Fibroblast of lung (primary cell): ENCODE results near the gene NABP1. TPM values are rescaled to one million over a fixed set of nuclear protein-coding genes. Genes with fewer than 3 reads are reported as not detected.

Experiments
- DNase-seq, 2 donors: peaks; one replicate each; pipeline versions ENCODE4 v3.0.0 to v3.0.0-alpha.2; 2010; ENCODE audit warnings: low read depth in 2 of 2
- H2AFZ ChIP-seq: 2 replicates; pipeline ENCODE4 v1.5.1; 2012; ENCODE audit warnings: low read length, control low read depth, inconsistent platforms
- H3K27ac ChIP-seq: 2 replicates; pipeline ENCODE4 v1.5.1; 2011; ENCODE audit warnings: low read length, control low read depth; ENCODE audit not compliant: insufficient read depth
- H3K27me3 ChIP-seq: 2 replicates; pipeline ENCODE4 v1.5.1; 2011; ENCODE audit warnings: mild to moderate bottlenecking, low read length; ENCODE audit not compliant: control insufficient read depth, insufficient read depth
- H3K36me3 ChIP-seq: 2 replicates; pipeline ENCODE4 v1.5.1; 2011; ENCODE audit warnings: low read length; ENCODE audit not compliant: control insufficient read depth, insufficient read depth
- H3K4me1 ChIP-seq: 2 replicates; pipeline ENCODE4 v1.5.1; 2011; ENCODE audit warnings: low read length; ENCODE audit not compliant: control insufficient read depth, insufficient read depth; ENCODE audit errors: extremely low read depth
- H3K4me2 ChIP-seq: 2 replicates; pipeline ENCODE4 v1.5.1; 2011; ENCODE audit warnings: low read length, control low read depth; ENCODE audit not compliant: insufficient read depth; ENCODE audit errors: extremely low read depth
- H3K4me3 ChIP-seq, 4 experiments: fragments of 200-600 bp in 1 of 4; sonication (generic) in 1 of 4; replicated peaks in 1 of 4; 2 replicates each; pipeline ENCODE4 v1.5.1; 2011 to 2016; ENCODE audit warnings: low read length in 4 of 4, low read depth in 3 of 4, mild to moderate bottlenecking in 3 of 4, control low read depth in 2 of 4, inconsistent platforms in 1 of 4, mixed read lengths in 1 of 4; ENCODE audit not compliant: insufficient read depth in 1 of 4; ENCODE audit errors: control extremely low read depth in 1 of 4
- H3K79me2 ChIP-seq: 2 replicates; pipeline ENCODE4 v1.5.1; 2012; ENCODE audit warnings: mild to moderate bottlenecking, low read length, inconsistent platforms; ENCODE audit not compliant: control insufficient read depth, insufficient read depth
- H3K9ac ChIP-seq: 2 replicates; pipeline ENCODE4 v1.5.1; 2011; ENCODE audit warnings: mild to moderate bottlenecking, low read length, control low read depth; ENCODE audit not compliant: insufficient read depth
- H3K9me3 ChIP-seq: 2 replicates; pipeline ENCODE4 v1.5.1; 2012; ENCODE audit warnings: low read depth, low read length; ENCODE audit not compliant: control insufficient read depth, insufficient read depth
- H4K20me1 ChIP-seq: 2 replicates; pipeline ENCODE4 v1.5.1; 2011; ENCODE audit warnings: low read length; ENCODE audit not compliant: control insufficient read depth, insufficient read depth; ENCODE audit errors: extremely low read depth
- EZH2 ChIP-seq: IDR thresholded peaks from 2 replicates; pipeline ENCODE4 v1.5.1; 2012; ENCODE audit warnings: low read length, control low read depth, mild to moderate bottlenecking; ENCODE audit errors: missing control alignments
- polyA plus RNA-seq, 2 donors: library from polyadenylated mRNA; depleted of rRNA in 1 of 2; stranded (reverse) in 1 of 2; unstranded in 1 of 2; fragments of >200 nt; gene quantifications; 2 replicates each; pipeline ENCODE4 v1.2.1, GENCODE V29; 2011 to 2012; ENCODE audit warnings: missing spikeins in 1 of 2
- total RNA-seq: library from RNA; depleted of rRNA; stranded (reverse); fragments of >200 nt; gene quantifications from 2 replicates; pipeline ENCODE4 v1.2.1, GENCODE V29; 2014
- TF ChIP-seq, protein P1 (sequence below), 2 donors: IDR thresholded peaks in 1 of 2; conservative IDR thresholded peaks in 1 of 2; 1 replicate in 1 of 2; 2 replicates in 1 of 2; pipeline ENCODE4 v1.5.1; 2011 to 2012; ENCODE audit warnings: low read length in 2 of 2, control low read depth in 1 of 2, inconsistent platforms in 1 of 2, low read depth in 1 of 2, mild to moderate bottlenecking in 1 of 2

NABP1 gene
- total and polyA plus RNA-seq, 2 donors (not counting 1 experiment from before 2014, with no cell fraction given), result 117 to 123 TPM

DNA sequence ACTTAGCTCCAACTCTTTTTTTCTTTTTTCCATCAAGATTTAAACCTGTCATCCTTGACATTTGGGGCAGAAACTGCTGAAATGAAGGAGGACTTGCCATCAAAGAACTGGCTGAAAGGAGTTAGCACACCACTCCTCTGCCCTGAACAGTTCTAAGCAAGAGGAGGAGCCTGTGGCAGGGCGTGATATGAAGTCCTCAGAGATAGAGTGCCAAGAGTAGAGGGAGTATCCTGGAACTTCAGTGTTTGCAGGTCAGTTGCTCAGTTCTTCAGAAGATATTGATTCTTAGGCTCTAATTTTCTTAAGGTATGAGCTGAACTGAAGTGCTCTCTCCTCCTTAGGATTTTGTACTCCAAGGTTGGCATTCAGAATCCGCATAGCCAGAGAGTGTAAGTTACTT lies 15.2 kb downstream of the NABP1 start:
- TF ChIP-seq, protein P1, sequence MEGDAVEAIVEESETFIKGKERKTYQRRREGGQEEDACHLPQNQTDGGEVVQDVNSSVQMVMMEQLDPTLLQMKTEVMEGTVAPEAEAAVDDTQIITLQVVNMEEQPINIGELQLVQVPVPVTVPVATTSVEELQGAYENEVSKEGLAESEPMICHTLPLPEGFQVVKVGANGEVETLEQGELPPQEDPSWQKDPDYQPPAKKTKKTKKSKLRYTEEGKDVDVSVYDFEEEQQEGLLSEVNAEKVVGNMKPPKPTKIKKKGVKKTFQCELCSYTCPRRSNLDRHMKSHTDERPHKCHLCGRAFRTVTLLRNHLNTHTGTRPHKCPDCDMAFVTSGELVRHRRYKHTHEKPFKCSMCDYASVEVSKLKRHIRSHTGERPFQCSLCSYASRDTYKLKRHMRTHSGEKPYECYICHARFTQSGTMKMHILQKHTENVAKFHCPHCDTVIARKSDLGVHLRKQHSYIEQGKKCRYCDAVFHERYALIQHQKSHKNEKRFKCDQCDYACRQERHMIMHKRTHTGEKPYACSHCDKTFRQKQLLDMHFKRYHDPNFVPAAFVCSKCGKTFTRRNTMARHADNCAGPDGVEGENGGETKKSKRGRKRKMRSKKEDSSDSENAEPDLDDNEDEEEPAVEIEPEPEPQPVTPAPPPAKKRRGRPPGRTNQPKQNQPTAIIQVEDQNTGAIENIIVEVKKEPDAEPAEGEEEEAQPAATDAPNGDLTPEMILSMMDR (conservative IDR thresholded peaks at IDR 0.05 in 1 of 2, IDR thresholded peaks at IDR 0.05 in 1 of 2; ENCODE audit: low read depth in 1 of 2, low read length in 2 of 2), result no peak
- no peak for TF ChIP-seq EZH2
- H3K27me3 ChIP-seq, result no peaks in the 10 kb centered on the region
- peaks cover 18% of the 10 kb centered on the region for H3K4me1 ChIP-seq
- no peak for DNase-seq
- no peak overlapping the region for H3K4me3 ChIP-seq
- H3K79me2 ChIP-seq, result no peaks in the 10 kb centered on the region
- no peaks in the 10 kb centered on the region for H4K20me1 ChIP-seq
- no peak overlapping the region for H3K27ac ChIP-seq
- H3K4me2 ChIP-seq, result no peak overlapping the region
- H3K36me3 ChIP-seq, result peaks cover 2% of the 10 kb centered on the region
- H3K9ac ChIP-seq, result no peak overlapping the region
- no peak overlapping the region for H2AFZ ChIP-seq
- no peaks in the 10 kb centered on the region for H3K9me3 ChIP-seq

DNA sequence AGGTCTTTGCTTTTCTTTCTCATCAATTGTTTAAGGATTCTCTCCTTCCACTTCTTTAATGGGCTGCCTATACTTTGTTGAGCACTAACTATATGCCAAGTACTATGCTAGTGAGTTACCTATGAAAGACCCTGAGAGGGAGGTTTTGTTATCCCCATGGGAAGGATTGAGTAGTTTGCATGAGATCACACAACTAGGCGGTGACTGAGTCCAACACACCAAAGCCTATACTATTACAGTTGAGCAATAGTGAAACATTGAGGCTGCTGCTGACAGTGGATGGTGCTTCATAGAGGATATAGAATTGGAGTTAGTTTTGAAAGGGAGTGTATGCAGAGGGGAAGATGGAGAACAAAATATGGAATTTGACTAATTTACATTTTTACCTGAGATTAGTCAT lies 15.8 kb downstream of the NABP1 start:
- no peak overlapping the region for H2AFZ ChIP-seq
- TF ChIP-seq, protein P1 (conservative IDR thresholded peaks at IDR 0.05 in 1 of 2, IDR thresholded peaks at IDR 0.05 in 1 of 2; ENCODE audit: low read depth in 1 of 2, low read length in 2 of 2), result no peak
- no peak for TF ChIP-seq EZH2
- H3K9ac ChIP-seq, result no peak overlapping the region
- H3K4me3 ChIP-seq, result no peak overlapping the region
- peaks cover 2% of the 10 kb centered on the region for H3K36me3 ChIP-seq
- H3K27ac ChIP-seq, result no peak overlapping the region
- no peaks in the 10 kb centered on the region for H4K20me1 ChIP-seq
- no peak for DNase-seq
- no peak overlapping the region for H3K4me2 ChIP-seq
- no peaks in the 10 kb centered on the region for H3K27me3 ChIP-seq
- H3K9me3 ChIP-seq, result no peaks in the 10 kb centered on the region
- peaks cover 14% of the 10 kb centered on the region for H3K4me1 ChIP-seq
- no peaks in the 10 kb centered on the region for H3K79me2 ChIP-seq

DNA sequence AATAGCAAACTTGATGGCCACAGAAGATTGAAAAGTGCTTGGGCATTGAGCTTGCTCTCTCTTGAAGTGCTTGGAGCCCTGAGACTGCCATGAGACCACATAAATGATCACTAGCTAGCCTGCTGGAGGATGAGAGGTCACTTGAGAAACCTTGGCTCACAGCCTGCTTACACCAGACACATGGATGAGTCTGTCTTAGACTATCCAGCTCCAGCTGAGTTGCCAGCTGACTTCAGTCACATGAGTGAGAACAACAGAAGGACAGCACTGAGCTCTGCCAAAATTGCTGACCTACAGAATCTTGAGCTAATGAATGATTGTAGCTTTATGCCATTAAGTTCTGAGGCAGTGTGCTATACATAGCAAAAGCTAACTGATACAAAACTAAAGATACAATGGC lies 18.1 kb downstream of the NABP1 start:
- H4K20me1 ChIP-seq, result no peaks in the 10 kb centered on the region
- peaks cover 10% of the 10 kb centered on the region for H3K4me1 ChIP-seq
- no peaks in the 10 kb centered on the region for H3K9me3 ChIP-seq
- no peaks in the 10 kb centered on the region for H3K27me3 ChIP-seq
- H3K79me2 ChIP-seq, result no peaks in the 10 kb centered on the region
- H3K4me3 ChIP-seq, result no peak overlapping the region
- no peak overlapping the region for H3K4me2 ChIP-seq
- peaks cover 2% of the 10 kb centered on the region for H3K36me3 ChIP-seq
- DNase-seq, result peak; percentile 88 to 97
- TF ChIP-seq EZH2, result no peak
- TF ChIP-seq, protein P1 (conservative IDR thresholded peaks at IDR 0.05 in 1 of 2, IDR thresholded peaks at IDR 0.05 in 1 of 2; ENCODE audit: low read depth in 1 of 2, low read length in 2 of 2), result no peak
- no peak overlapping the region for H2AFZ ChIP-seq
- H3K27ac ChIP-seq, result no peak overlapping the region
- H3K9ac ChIP-seq, result no peak overlapping the region
